K562 (cell line): ENCODE measurements around the gene PMP22. TPM values are rescaled to one million over a fixed set of nuclear protein-coding genes. Genes with fewer than 3 reads are reported as not detected.
A peak's percentile ranks its signal among the peaks of the same experiment; 100 is the strongest.

Source experiments
- HNRNPLL ChIP-seq: fragments of 200-400 bp; formaldehyde crosslinking; IDR thresholded peaks from 2 replicates; pipeline ENCODE4 v1.6.1; 2017; ENCODE audit warnings: low read length, low read depth, mild to moderate bottlenecking; ENCODE audit not compliant: poor library complexity, severe bottlenecking
- KHSRP ChIP-seq: fragments of 450-650 bp; IDR thresholded peaks from 2 replicates; pipeline ENCODE4 v1.6.1; 2017
- L3MBTL2 ChIP-seq: fragments of 450-650 bp; IDR thresholded peaks from 2 replicates; pipeline ENCODE4 v1.6.1; 2016; ENCODE audit warnings: mild to moderate bottlenecking, moderate library complexity
- NONO ChIP-seq, 2 experiments: fragments of 200-400 bp in 1 of 2; fragments of 450-650 bp in 1 of 2; formaldehyde crosslinking in 1 of 2; IDR thresholded peaks; 2 replicates each; pipeline ENCODE4 v1.6.1; 2017; ENCODE audit warnings: low read depth in 2 of 2, mild to moderate bottlenecking in 2 of 2, moderate library complexity in 2 of 2, low read length in 1 of 2
- NR4A1 ChIP-seq, 2 experiments: fragments of 250-450 bp in 1 of 2; fragments of 450-650 bp in 1 of 2; sonication (Bioruptor Pico) in 1 of 2; IDR thresholded peaks; 2 replicates each; pipeline versions ENCODE4 v1.4.0 to v1.6.1; 2016 to 2020; ENCODE audit warnings: mild to moderate bottlenecking in 2 of 2, missing compliant biosample characterization in 1 of 2, missing genetic modification characterization in 1 of 2, moderate library complexity in 1 of 2
- RAD51 ChIP-seq: fragments of 450-650 bp; IDR thresholded peaks from 2 replicates; pipeline ENCODE4 v1.7.1; 2016; ENCODE audit warnings: low read depth, mild to moderate bottlenecking, borderline replicate concordance
- RFX7 ChIP-seq: fragments of 250-450 bp; sonication (Bioruptor Pico); IDR thresholded peaks from 2 replicates; pipeline ENCODE4 v1.5.1; 2021; ENCODE audit warnings: mild to moderate bottlenecking
- SIN3A ChIP-seq, 2 experiments: fragments of 150-350 bp in 1 of 2; IDR thresholded peaks; 2 replicates each; pipeline ENCODE4 v1.6.1; 2011 to 2016; ENCODE audit warnings: borderline replicate concordance in 2 of 2, low read depth in 2 of 2, low read length in 2 of 2, mild to moderate bottlenecking in 2 of 2, moderate library complexity in 2 of 2; ENCODE audit not compliant: control insufficient read depth in 1 of 2
- ZFP91 ChIP-seq: sonication (generic); formaldehyde crosslinking; IDR thresholded peaks from 2 replicates; pipeline ENCODE4 v1.8.0; 2022; ENCODE audit warnings: mild to moderate bottlenecking, missing genetic modification reagents
- ZNF253 ChIP-seq: fragments of 250-450 bp; sonication (Bioruptor Pico); conservative IDR thresholded peaks from 2 replicates; pipeline ENCODE4 v1.6.1; 2021; ENCODE audit warnings: mild to moderate bottlenecking
- ZNF449 ChIP-seq: fragments of 250-450 bp; sonication (Bioruptor Pico); IDR thresholded peaks from 2 replicates; pipeline ENCODE4 v1.8.0; 2022; ENCODE audit warnings: moderate library complexity, mild to moderate bottlenecking, inconsistent platforms
- polyA plus RNA-seq, 8 experiments: library from polyadenylated mRNA; depleted of rRNA in 4 of 8; stranded (reverse) in 5 of 8; unstranded in 3 of 8; fragments of >200 nt; fragmentation: Nextera tagmentation in 2 of 8; fragmentation: Illumina TruSeq in 1 of 8; extraction: Ambion mirVana in 2 of 8; extraction: Trizol in 1 of 8; gene quantifications; 2 replicates each; pipeline versions ENCODE4 v1.2.1 to v1.2.3, GENCODE V29; 2011 to 2014; ENCODE audit warnings: inconsistent platforms in 1 of 8, missing spikeins in 1 of 8
- total RNA-seq, 7 experiments: library from RNA; depleted of rRNA in 6 of 7; stranded (reverse); fragments of >200 nt in 6 of 7; fragmentation: Illumina TruSeq in 2 of 7; extraction: Trizol in 2 of 7; gene quantifications; 2 replicates each; pipeline versions ENCODE4 v1.2.1 to v1.2.3, GENCODE V29; 2011 to 2021; ENCODE audit warnings: low replicate concordance in 1 of 7
- TF ChIP-seq, protein P1 (sequence below), 2 experiments: IDR thresholded peaks; 2 replicates each; pipeline ENCODE4 v1.6.1; 2012; ENCODE audit warnings: improper control_type of control experiment in 2 of 2, low read depth in 2 of 2, low read length in 2 of 2, borderline replicate concordance in 1 of 2
- TF ChIP-seq, protein P2 (sequence below): fragments of 450-650 bp; IDR thresholded peaks from 2 replicates; pipeline ENCODE4 v1.6.1; 2017; ENCODE audit warnings: antibody characterized with exemption, mild to moderate bottlenecking
- TF ChIP-seq, protein P3 (sequence below): fragments of 450-650 bp; IDR thresholded peaks from 2 replicates; pipeline ENCODE4 v1.6.1; 2016; ENCODE audit warnings: missing biosample characterization, missing genetic modification characterization

Gene PMP22
- total and polyA plus RNA-seq, 9 of the 15 experiments (the other 6 are each of a cell fraction or from before 2014, with no cell fraction given) = 12.6 to 62.3 (median 25.8) TPM

DNA sequence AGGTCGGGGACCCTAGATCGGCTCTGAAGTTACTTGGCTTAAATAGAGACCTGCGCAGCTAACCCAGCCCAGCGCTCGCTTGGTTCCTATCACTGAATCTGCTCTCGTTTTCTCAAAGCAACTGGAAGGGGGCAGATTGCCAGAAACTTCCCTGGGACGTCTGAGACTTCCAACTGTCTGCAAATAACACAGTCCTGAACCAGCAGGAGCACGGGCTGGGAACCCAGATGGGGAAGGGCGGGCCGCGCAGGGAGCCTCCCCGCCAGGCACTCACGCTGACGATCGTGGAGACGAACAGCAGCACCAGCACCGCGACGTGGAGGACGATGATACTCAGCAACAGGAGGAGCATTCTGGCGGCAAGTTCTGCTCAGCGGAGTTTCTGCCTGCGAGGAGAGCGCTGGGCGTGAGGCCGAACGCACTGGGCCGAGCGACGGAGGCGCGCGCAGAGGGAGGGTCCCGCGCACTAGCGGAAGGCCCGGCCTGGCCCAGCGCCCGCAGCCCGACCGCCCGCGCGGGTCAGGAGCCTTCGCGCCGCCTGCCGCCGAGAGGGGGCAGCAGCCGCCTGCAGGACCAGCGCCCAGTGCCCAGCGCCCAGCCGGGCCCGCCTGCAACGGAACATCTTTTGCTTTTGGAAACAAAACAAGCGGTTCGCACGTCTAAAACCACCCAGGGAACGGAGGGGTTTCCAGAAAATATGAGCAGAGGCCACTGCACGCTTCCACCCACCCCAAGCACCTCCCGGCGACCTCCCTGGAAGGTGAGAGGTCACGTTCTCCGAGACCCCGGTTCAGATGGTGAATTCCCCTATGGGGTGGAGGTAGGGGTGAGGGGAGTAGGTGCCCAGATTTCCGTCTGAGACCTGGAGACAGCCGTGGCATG, 4.5 kb downstream of the PMP22 start (continued):
- TF ChIP-seq, protein P1, sequence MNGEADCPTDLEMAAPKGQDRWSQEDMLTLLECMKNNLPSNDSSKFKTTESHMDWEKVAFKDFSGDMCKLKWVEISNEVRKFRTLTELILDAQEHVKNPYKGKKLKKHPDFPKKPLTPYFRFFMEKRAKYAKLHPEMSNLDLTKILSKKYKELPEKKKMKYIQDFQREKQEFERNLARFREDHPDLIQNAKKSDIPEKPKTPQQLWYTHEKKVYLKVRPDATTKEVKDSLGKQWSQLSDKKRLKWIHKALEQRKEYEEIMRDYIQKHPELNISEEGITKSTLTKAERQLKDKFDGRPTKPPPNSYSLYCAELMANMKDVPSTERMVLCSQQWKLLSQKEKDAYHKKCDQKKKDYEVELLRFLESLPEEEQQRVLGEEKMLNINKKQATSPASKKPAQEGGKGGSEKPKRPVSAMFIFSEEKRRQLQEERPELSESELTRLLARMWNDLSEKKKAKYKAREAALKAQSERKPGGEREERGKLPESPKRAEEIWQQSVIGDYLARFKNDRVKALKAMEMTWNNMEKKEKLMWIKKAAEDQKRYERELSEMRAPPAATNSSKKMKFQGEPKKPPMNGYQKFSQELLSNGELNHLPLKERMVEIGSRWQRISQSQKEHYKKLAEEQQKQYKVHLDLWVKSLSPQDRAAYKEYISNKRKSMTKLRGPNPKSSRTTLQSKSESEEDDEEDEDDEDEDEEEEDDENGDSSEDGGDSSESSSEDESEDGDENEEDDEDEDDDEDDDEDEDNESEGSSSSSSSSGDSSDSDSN (IDR thresholded peaks at IDR 0.05; ENCODE audit: borderline replicate concordance in 1 of 2, low read depth in 2 of 2, low read length in 2 of 2) = 0 out of 4 replicates have a peak, but pooled peaks of 1 of the 2 experiments have one; percentile 26
- TF ChIP-seq, protein P2, sequence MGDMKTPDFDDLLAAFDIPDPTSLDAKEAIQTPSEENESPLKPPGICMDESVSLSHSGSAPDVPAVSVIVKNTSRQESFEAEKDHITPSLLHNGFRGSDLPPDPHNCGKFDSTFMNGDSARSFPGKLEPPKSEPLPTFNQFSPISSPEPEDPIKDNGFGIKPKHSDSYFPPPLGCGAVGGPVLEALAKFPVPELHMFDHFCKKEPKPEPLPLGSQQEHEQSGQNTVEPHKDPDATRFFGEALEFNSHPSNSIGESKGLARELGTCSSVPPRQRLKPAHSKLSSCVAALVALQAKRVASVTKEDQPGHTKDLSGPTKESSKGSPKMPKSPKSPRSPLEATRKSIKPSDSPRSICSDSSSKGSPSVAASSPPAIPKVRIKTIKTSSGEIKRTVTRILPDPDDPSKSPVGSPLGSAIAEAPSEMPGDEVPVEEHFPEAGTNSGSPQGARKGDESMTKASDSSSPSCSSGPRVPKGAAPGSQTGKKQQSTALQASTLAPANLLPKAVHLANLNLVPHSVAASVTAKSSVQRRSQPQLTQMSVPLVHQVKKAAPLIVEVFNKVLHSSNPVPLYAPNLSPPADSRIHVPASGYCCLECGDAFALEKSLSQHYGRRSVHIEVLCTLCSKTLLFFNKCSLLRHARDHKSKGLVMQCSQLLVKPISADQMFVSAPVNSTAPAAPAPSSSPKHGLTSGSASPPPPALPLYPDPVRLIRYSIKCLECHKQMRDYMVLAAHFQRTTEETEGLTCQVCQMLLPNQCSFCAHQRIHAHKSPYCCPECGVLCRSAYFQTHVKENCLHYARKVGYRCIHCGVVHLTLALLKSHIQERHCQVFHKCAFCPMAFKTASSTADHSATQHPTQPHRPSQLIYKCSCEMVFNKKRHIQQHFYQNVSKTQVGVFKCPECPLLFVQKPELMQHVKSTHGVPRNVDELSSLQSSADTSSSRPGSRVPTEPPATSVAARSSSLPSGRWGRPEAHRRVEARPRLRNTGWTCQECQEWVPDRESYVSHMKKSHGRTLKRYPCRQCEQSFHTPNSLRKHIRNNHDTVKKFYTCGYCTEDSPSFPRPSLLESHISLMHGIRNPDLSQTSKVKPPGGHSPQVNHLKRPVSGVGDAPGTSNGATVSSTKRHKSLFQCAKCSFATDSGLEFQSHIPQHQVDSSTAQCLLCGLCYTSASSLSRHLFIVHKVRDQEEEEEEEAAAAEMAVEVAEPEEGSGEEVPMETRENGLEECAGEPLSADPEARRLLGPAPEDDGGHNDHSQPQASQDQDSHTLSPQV = 0 out of 2 replicates have a peak, but pooled peaks have one; percentile 23
- TF ChIP-seq SIN3A (IDR thresholded peaks at IDR 0.05; ENCODE audit: borderline replicate concordance in 2 of 2, control insufficient read depth in 1 of 2, low read depth in 2 of 2, low read length in 2 of 2) (no peak), NR4A1 (CRISPR knock-in tag; IDR thresholded peaks at IDR 0.05) (no peak), NR4A1 (tag; IDR thresholded peaks at IDR 0.05) (0 out of 2 replicates have a peak, but pooled peaks have one; percentile 22), ZNF253 (CRISPR knock-in tag) (no peak), KHSRP (no peak), HNRNPLL (peak; percentile 60), L3MBTL2 (peak; percentile 81), ZNF449 (CRISPR knock-in tag) (no peak), ZFP91 (CRISPR knock-in tag) (no peak), RFX7 (no peak), NONO (IDR thresholded peaks at IDR 0.05; ENCODE audit: low read depth in 2 of 2, low read length in 1 of 2) (peak in 1 of 2 experiments; percentile 50; a peak in 1 of 4 replicates), RAD51 (no peak)
- TF ChIP-seq, protein P3, sequence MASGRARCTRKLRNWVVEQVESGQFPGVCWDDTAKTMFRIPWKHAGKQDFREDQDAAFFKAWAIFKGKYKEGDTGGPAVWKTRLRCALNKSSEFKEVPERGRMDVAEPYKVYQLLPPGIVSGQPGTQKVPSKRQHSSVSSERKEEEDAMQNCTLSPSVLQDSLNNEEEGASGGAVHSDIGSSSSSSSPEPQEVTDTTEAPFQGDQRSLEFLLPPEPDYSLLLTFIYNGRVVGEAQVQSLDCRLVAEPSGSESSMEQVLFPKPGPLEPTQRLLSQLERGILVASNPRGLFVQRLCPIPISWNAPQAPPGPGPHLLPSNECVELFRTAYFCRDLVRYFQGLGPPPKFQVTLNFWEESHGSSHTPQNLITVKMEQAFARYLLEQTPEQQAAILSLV (tag) = no peak
